WERI-Rb-1 (cell line): Measurements from ENCODE around the gene TNFAIP1.

ENCODE experiments used
- DNase-seq: peaks from one replicate; pipeline ENCODE4 v3.0.0-alpha.2; 2020
- H3K27ac ChIP-seq: fragments of 250-450 bp; sonication (Bioruptor Pico); 2 replicates; pipeline ENCODE4 v1.5.1; 2020; ENCODE audit warnings: mild to moderate bottlenecking, moderate library complexity
- H3K27me3 ChIP-seq: fragments of 250-450 bp; sonication (Bioruptor Pico); 2 replicates; pipeline ENCODE4 v1.5.1; 2021; ENCODE audit warnings: mild to moderate bottlenecking, low read depth, moderate library complexity; ENCODE audit not compliant: insufficient read depth, severe bottlenecking
- H3K36me3 ChIP-seq: fragments of 250-450 bp; sonication (Bioruptor Pico); 2 replicates; pipeline ENCODE4 v1.5.1; 2020; ENCODE audit warnings: mild to moderate bottlenecking, moderate library complexity
- H3K4me3 ChIP-seq: 2 replicates; pipeline ENCODE4 v1.5.1; 2011; ENCODE audit warnings: low read depth, mild to moderate bottlenecking, control low read depth, low read length
- H3K9me3 ChIP-seq: fragments of 250-450 bp; sonication (Bioruptor Pico); 2 replicates; pipeline ENCODE4 v1.5.1; 2021; ENCODE audit warnings: mild to moderate bottlenecking, moderate library complexity; ENCODE audit not compliant: severe bottlenecking
- CTCF ChIP-seq: IDR thresholded peaks from 2 replicates; pipeline ENCODE4 v1.5.1; 2011; ENCODE audit warnings: low read depth, mild to moderate bottlenecking, control low read depth, inconsistent platforms, low read length

The TNFAIP1 gene

GRCh38 chr17:28317099-28317965, 18.2 kb upstream of the TNFAIP1 start:
- no peaks in the 10 kb centered on the region for H3K9me3 ChIP-seq
- no peak for TF ChIP-seq CTCF
- peaks cover 26% of the 10 kb centered on the region for H3K36me3 ChIP-seq
- no peak overlapping the region; the same call in 1 of the 2 replicates for H3K27ac ChIP-seq
- no peak for DNase-seq
- H3K27me3 ChIP-seq, result no peaks in the 10 kb centered on the region
- H3K4me3 ChIP-seq, result peak overlapping the region; percentile 99

GRCh38 chr17:28317966-28318758, 17.4 kb upstream of the TNFAIP1 start:
- no peaks in the 10 kb centered on the region for H3K9me3 ChIP-seq
- TF ChIP-seq CTCF, result no peak
- no peaks in the 10 kb centered on the region for H3K27me3 ChIP-seq
- H3K4me3 ChIP-seq, result peak overlapping the region; percentile 99
- H3K36me3 ChIP-seq, result peaks cover 34% of the 10 kb centered on the region
- no peak for DNase-seq
- H3K27ac ChIP-seq, result peak overlapping the region; percentile 95

GRCh38 chr17:28318759-28319597, 16.6 kb upstream of the TNFAIP1 start, which contains the start of gene TMEM97:
Gene TMEM97, plus strand, starts transcription at chr17:28319200. Its CDS starts 40 bp downstream, at chr17:28319240.
- peak; percentile 9; the same call in 1 of the 2 replicates for TF ChIP-seq CTCF
- Histone ChIP-seq H3K4me3 (peak within 1 kb of the TSS; percentile 99), H3K9me3 (no peaks in the 10 kb centered on the region), H3K27me3 (no peaks in the 10 kb centered on the region), H3K27ac (peak within 1 kb of the TSS; percentile 95), H3K36me3 (peaks cover 37% of the 10 kb centered on the region)
- peak; percentile 98 for DNase-seq

- DNase-seq, result no peak
- TF ChIP-seq CTCF, result no peak
- peaks cover 39% of the 10 kb centered on the region for H3K36me3 ChIP-seq
Observed at GRCh38 chr17:28319598-28319935, 16.0 kb upstream of the TNFAIP1 start.

GRCh38 chr17:28320215-28321061, 15.1 kb upstream of the TNFAIP1 start:
- Histone ChIP-seq H3K9me3 (no peaks in the 10 kb centered on the region), H3K4me3 (peak overlapping the region; percentile 99), H3K36me3 (peaks cover 39% of the 10 kb centered on the region), H3K27ac (peak overlapping the region; percentile 95), H3K27me3 (no peaks in the 10 kb centered on the region)
- no peak for DNase-seq
- TF ChIP-seq CTCF, result no peak

More at GRCh38 chr17:28319598-28319935, 16.0 kb upstream of the TNFAIP1 start:
- Histone ChIP-seq H3K27ac (peak overlapping the region; percentile 95), H3K27me3 (no peaks in the 10 kb centered on the region), H3K4me3 (peak overlapping the region; percentile 99), H3K9me3 (no peaks in the 10 kb centered on the region)
